EL (cell line): Measurements from ENCODE around the gene RTP5.

Experiments used
- DNase-seq: peaks from one replicate; pipeline ENCODE4 v3.0.0-alpha.2; 2016

The RTP5 gene

DNA sequence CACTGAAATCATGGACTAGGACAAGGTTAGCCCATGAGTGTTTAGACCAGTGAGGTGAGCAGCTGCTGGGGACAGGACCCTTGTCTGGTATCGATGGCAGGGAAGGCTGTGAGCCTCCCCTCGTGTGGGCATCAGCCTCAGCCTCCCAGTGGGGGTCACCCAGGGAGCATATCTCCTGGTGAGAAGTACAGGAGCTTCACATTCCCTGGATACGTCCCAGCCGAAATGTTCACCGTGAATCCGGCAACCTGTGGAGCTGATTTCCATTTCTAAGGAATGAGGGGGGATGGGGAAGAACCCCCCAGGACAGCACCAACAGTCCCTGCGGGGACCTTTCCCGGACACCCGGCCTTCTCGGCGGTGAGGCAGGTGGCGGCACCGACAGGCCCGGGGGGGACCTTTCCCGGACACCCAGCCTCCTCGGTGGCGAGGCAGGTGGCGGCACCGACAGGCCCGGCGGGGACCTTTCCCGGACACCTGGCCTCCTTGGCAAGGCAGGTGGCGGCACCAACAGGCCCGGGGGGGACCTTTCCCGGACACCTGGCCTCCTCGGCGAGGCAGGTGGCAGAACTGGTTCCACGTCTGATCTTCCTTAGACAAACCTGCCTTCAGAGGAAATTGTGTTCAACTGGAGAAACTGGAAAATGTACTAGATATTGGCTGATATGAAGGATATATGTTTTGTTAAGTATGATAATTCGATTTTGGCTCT is 21.2 kb downstream of the RTP5 start:
- DNase-seq: no peak

GRCh38 chr2:241891315-241891987 is 21.9 kb downstream of the RTP5 start:
- DNase-seq: no peak

DNA sequence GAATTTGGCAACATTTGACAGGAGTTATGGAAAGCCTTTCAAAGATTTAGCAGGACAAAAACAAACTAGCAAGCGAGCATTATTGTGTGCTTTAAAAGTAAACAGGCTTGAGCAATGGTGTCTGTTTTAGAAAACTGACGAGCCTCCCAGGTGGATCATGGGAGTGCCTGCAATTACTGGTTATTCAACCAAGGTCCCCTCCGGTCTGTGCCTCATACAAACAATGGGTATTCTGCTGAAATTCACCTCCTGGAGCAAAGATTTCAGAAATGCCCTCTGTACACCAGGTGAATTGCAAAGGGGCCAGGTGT is 22.4 kb downstream of the RTP5 start:
- no peak for DNase-seq

- peak; percentile 53 for DNase-seq
These were observed 23.0 kb downstream of the RTP5 start for GRCh38 chr2:241892299-241893137.

- no peak for DNase-seq
These were observed 23.7 kb downstream of the RTP5 start for GRCh38 chr2:241893265-241893664.

GRCh38 chr2:241894056-241894641 is 24.6 kb downstream of the RTP5 start:
- DNase-seq: no peak

DNA sequence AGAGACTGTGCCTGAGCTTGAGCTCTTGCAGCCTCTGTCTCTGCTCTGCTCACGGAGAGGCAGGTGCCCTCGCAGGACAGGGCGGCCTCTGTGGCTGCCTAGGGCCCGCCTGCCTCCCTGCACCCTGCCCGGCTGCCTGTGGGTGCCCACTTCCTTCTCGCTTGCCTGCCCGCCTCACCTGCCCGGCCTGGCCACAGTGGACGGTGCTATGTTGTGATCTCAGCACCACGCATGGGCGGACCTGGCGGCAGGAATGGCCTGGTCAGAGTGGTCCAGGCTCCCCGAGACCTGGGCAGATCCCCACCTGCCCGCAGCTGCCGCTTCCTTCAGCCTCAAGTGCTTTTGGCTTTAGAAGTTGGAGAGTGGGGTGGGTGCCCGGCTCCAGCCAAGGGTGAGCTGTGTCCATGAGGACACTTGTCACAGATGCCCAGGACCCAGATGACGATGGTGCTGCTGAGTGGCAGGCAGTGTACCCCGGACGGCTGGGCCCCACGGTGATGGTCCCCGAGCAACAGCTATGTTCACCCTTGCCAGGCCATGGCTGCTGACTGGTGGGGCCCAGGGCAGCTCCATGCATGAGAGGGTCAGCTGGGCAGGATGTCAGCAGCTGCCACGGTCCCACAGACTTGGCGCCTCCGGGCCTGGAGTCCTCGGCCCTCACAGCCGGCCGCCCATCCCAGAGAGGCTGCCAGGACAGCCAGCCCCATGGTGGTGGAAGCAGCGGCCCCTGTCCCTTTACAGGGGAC is 25.3 kb downstream of the RTP5 start:
- no peak for DNase-seq

GRCh38 chr2:241895427-241895711 is 25.8 kb downstream of the RTP5 start:
- DNase-seq: no peak

GRCh38 chr2:241895712-241896641 is 26.4 kb downstream of the RTP5 start:
- no peak for DNase-seq

DNA sequence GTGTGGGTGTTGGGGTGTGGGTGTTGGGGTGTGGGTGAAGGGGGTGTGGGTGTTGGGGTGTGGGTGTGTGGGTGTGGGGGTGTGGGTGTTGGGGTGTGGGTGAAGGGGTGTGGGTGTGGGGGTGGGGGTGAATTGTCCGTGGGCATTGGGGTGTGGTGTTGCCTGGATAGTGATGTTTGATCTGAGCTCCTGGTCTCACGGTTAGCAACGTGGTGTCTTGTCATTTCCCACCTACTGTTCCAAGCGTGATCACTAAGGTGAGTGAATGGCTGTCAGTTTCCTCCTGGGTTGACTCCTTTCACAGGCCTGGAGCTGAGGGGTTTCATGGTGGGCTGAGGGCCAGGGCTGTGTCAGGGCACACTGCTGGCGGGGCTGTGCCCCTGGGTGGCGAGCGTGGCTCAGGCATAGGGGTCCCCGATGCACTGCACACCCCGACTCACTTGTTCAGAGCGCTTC is 27.2 kb downstream of the RTP5 start:
- DNase-seq: no peak

DNA sequence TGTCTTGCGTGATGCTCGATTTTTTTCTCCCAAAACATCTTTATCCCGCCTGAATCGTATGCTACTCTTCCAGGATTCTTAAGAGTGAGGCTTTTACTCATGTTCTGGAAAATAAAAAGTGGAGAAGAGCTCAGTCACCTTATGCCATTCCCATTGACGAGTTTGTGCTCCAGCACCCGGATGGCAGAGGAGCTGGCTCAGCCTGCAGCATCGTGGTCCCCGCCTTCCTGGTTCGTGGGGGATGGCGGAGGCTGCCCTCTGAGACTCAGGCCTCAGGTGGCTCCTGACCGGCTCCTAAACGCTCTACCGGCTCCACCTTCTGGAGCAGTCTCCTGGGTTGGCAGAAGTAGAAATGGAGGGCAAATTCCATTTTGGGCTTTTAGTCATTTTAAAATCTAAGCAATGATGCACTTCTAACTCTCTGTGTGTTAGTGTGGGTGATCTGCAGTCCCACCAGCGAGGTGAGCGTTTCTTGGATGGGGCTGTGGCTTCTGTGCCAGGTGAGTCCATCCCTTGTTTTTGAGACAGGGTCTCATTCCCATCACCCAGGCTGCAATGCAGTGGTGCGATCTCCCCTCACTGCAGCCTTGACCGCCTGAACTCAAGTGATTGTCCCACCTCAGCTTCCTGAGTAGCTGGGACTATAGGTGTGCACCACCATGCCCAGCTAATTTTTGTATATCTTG is 27.8 kb downstream of the RTP5 start:
- DNase-seq: no peak

DNA sequence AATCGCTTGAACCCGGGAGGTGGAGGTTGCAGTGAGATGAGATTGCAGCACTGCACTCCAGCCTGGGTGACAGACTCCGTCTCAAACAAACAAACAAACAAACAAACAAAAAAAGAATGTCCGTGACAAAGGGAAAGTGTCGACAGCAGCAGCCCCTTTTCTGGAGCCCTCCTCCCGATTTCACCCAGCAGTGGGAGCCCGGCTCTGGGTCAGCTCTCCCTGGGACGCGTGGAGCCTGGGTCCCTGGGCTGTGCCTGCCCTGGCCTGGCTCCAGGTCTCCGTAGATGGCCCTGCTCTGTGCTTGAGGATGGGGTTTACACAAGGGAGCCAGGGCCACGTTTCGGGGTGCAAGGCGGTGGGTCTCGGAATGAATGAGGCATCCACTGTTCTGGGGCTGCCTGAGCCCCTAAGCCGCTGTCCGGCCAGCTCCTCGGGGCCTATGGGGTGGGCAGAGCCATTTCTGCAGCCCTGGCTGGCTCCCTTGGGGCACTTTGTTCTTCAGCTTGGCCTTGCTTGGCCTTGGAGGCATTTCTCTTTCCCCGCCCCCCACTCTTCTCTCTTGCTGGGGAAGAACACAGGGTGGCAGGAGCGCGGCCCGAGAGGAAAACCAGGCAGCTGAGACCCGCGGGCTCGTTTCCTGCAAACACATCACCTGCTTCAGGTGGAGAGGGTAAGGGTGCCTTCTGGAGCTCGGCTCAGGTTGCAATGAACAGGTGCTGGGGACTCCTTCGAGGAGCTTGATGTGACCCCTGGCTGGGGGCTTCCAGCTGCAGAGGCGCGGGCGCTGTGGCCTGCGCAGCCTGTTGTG is 29.1 kb downstream of the RTP5 start:
- no peak for DNase-seq

DNA sequence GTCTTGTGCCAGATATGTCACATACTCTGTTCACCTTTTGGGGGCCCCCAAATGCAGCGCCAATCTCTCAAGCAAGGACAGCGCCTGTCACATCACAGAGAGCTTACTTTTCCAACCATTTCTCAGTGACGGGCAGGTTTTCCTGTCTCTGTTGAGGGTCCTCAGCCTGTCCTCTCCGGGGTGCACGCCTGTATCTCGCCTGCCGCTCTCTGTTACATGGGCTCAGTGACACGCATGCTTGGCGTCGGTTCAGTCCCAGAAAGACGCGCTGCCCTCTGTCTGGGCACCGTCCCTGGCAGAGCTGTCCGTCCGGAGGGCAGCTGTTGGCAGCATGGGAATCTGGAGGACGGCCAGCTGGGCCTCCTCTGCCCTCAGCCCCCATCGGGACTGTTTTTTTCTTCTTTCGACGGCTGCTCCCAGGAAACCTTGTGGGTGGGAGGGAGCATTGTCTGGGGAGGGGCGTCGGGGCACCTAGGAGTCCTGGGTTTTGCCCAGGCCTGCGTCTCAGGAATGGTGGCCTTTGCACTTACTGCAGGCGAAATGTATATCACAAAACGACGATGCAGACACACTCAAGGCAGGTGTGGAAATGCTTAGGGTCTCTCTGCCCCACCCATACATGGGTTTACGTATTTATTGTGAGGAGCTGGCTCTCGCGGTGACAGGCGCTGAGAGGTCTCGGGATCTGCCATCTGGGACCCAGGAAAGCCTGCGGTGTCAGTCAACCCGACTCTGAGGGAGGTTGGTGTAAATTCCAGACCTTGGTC is 30.9 kb downstream of the RTP5 start:
- DNase-seq: no peak

GRCh38 chr2:241901018-241901380 is 31.5 kb downstream of the RTP5 start:
- DNase-seq: no peak

GRCh38 chr2:241901500-241902351 is 32.2 kb downstream of the RTP5 start:
- no peak for DNase-seq

GRCh38 chr2:241902357-241902991 is 32.9 kb downstream of the RTP5 start:
- no peak for DNase-seq

GRCh38 chr2:241903121-241904010 is 33.8 kb downstream of the RTP5 start:
- DNase-seq: no peak
